Spleen (tissue), 7 donors: ENCODE results near the gene RAB4A.

Experiments
- POLR2AphosphoS5 ChIP-seq, 3 donors: sonication (generic); formaldehyde crosslinking; IDR thresholded peaks; one replicate each; pipeline ENCODE4 v1.5.1; 2017; ENCODE audit warnings: antibody characterized with exemption in 3 of 3
- TF ChIP-seq, protein P1 (sequence below), 11 experiments: fragments of 200-600 bp in 7 of 11; fragments of 450-650 bp in 4 of 11; sonication (generic) in 4 of 11; IDR thresholded peaks in 8 of 11; conservative IDR thresholded peaks in 3 of 11; 1 replicate in 7 of 11; 2 replicates in 4 of 11; pipeline versions ENCODE4 v1.4.0 to v1.8.0; 2016 to 2021; ENCODE audit warnings: antibody characterized with exemption in 11 of 11, inconsistent platforms in 4 of 11, mild to moderate bottlenecking in 1 of 11
- donor health status: DM: no; HTN: no; CAD: no; lungs with moderate emphysema.
- donor health status: DM: no; HTN: no; CAD: no.
- donor health status: DM: no; HTN: no; CAD: no.

GRCh38 chr1:229298887-229299503 is 28.1 kb downstream of the RAB4A start:
- TF ChIP-seq POLR2AphosphoS5 (IDR thresholded peaks at IDR 0.05) = no peak
- TF ChIP-seq, protein P1, sequence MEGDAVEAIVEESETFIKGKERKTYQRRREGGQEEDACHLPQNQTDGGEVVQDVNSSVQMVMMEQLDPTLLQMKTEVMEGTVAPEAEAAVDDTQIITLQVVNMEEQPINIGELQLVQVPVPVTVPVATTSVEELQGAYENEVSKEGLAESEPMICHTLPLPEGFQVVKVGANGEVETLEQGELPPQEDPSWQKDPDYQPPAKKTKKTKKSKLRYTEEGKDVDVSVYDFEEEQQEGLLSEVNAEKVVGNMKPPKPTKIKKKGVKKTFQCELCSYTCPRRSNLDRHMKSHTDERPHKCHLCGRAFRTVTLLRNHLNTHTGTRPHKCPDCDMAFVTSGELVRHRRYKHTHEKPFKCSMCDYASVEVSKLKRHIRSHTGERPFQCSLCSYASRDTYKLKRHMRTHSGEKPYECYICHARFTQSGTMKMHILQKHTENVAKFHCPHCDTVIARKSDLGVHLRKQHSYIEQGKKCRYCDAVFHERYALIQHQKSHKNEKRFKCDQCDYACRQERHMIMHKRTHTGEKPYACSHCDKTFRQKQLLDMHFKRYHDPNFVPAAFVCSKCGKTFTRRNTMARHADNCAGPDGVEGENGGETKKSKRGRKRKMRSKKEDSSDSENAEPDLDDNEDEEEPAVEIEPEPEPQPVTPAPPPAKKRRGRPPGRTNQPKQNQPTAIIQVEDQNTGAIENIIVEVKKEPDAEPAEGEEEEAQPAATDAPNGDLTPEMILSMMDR (IDR thresholded peaks at IDR 0.05 in 8 of 11, conservative IDR thresholded peaks at IDR 0.05 in 3 of 11) = no peak
